SK-N-SH treated with all-trans-retinoic acid at 6 μM for 48 hours (cell line): ENCODE results near the gene SNU13.

Experiments used
- PATZ1 ChIP-seq: fragments of 250-450 bp; sonication (Bioruptor Pico); IDR thresholded peaks from 2 replicates; pipeline ENCODE4 v1.8.0; 2020; ENCODE audit warnings: mild to moderate bottlenecking, moderate library complexity, borderline replicate concordance
- TSHZ2 ChIP-seq: fragments of 250-450 bp; sonication (Bioruptor Pico); IDR thresholded peaks from 2 replicates; pipeline ENCODE4 v1.5.0; 2020; ENCODE audit warnings: mild to moderate bottlenecking, moderate library complexity

- TF ChIP-seq TSHZ2 (CRISPR knock-in tag) (no peak), PATZ1 (CRISPR knock-in tag) (no peak)
Observed at GRCh38 chr22:41702763-41703162, 14.1 kb upstream of the SNU13 start.
